NCI-H2029 treated with DMSO at 0.1 percent for 48 hours (cell line): ENCODE results near the gene NKX6-1.

Source experiments
- DNase-seq: peaks from one replicate; lab custom pipeline; 2025; lab: John Stamatoyannopoulos, UW

The NKX6-1 gene

DNA sequence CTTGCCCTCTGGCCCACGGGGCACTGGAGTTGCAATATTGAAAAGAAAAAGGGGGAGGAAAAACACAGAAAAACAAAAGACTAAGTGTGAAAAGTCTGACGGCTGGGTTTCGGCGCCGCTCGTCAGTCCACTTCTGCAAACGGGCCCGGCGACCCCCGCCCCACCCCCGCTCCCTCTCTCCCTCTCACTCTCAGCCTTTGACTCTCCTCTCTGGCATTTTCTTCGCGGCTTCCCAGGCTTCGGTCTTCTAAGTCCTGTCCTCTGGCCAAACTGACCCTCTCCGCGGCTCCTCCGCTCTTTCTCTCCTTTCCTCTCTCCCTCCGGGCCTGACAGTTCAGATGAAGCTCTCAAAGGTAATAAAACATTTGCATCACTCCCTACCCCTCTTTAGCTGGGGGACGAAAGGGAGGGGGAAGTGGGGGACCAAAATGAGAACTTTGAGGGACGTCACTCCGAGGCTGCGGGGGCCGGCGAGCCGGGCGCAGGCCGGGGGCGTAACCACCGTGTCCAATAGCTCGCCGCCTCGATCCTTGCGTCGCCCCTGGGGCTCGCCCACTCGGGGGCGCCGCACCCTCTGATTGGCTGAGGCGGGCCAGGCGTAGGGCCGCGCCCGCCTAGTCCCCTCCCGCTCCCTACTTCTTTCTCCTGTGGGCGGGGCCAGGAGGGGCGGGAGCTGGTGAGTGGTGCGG, at the start of gene NKX6-1:
NKX6-1 (minus strand) TSS at position 358 of the 689 bp plus-strand sequence. CDS start 1,064 bp downstream, outside the sequence.
- DNase-seq, result peak; percentile 6

DNA sequence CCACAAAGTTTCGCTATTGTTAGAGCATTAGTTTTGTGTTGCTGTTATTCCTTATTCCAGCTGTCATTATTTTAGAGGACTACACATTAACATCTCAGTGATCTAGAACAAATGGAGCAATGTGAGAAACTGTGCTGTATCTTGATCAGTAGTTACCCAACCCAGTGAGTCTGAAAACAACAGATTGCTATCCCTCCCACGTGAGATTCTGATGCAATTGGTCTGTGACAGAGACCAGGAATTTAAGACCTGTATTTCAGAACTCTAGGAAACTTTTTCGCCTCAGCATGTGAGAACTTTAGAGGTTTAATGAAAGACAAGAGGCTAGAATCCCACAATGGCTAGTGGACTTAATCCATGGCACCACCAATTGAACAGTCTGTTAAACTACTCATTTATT, 48.1 kb upstream of the NKX6-1 start:
- no peak for DNase-seq

DNA sequence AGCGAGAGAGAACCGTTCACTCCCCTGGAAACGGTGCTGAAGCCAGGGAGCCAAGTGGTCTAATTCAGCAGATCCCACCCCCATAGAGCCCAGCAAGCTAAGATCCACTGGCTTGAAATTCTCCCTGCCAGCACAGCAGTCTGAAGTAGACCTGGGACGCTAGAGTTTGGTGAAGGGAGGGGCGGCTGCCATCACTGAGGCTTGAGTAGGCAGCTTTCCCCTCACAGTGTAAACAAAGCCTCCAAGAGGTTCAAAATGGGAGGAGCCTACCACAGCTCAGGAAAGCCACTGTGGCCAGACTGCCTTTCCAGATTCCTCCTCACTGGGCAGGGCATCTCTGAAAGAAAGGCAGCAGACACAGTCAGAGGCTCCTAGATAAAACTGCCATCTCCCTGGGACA, 46.0 kb upstream of the NKX6-1 start:
- DNase-seq, result no peak

DNA sequence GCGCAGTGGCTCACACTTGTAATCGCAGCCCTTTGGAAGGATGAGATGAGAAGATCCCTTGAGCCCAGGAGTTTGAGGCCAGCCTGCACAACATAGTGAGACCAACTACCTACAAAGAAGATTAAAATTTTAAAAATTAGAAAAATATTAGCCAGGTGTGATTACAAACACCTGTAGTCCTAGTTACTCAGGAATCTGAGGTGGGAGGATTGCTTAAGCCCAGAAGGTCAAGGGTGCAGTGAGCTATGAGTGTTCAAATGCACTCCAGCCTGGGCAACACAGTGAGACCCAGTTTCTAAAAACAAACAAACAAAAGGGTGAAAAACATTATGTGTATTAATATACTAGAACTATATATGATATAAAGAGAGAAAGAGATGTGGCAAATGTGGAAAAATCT, 36.8 kb upstream of the NKX6-1 start:
- no peak for DNase-seq

DNA sequence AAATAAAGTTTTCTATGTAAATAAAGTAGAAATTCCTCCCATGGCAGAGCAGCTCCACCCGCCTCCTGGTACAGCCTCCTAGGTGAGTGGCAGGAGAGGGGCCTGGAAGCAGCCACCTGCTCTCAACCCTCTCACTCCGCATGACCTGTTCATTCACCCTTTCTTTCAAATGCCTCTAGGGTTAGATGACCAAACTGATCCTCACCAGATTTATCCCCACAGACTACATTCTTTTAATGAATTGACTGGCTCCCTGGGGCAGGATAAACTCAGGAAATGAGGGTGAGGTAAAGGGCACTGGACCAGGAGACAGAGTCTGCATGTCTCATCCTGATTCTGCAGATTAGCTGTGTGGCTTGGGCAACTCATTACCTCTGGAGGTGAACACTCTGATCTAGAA, 32.6 kb upstream of the NKX6-1 start:
- DNase-seq, result no peak

DNA sequence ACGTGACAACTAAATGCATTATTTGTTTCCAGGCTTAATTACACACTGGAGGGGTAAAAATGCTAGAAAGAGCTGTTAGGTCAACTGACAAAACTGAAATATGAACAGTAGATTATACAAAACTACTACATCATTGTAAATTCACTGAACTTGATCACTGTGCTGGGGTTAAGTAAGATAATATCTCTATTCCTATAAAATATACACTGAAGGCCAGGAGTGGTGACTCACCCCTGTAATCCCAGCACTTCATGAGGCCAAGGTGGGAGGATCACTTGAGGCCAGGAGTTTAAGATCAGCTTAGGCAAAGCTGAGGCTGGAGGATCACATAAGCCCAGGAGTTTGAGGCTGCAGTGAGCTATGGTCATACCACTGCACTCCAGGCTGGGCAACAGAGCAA, 31.8 kb upstream of the NKX6-1 start:
- DNase-seq, result no peak

DNA sequence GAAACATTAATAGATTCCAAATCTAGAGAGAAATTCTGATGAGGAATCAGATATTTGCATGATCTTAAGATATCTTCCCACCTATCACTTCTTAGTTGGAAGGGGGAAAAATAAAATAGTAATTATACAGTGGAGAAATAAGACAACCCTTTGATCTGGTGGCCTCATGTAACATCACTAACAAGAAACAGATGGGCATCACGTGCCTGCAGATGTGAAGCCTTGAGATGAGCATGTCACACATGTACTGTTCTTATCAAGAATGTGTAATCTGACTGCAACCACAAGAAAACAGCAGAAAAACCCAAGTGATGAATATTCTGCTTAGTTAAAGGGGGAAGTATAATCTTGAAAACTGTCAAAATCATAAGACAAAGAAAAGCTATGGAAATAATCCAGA, 31.4 kb upstream of the NKX6-1 start:
- no peak for DNase-seq

DNA sequence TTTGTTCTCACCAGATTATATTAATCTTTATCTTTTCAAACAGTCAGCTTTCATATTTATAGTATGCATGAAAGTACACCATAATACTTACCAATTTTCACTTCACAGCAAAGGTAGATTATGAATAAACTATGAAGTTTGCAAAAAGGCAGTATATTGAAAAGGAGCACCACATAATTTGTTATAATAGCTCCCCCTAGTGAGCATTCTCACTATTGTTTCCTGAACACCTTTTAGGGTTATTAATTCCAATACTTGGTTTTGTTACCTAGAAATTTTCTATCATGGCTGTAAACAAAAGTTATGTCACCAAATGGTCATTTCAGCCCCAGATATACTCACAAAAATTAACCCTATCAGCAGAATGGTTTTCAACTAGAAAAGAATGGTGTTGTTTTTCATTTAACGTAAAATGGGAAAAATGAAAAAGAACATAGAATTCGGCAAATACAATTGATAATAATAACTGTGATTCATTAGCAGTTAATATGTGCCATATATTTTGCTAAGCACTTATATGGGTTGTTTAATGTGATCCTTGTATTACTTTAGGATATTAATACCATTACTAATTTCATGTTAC, 30.2 kb upstream of the NKX6-1 start:
- DNase-seq, result peak; percentile 37

DNA sequence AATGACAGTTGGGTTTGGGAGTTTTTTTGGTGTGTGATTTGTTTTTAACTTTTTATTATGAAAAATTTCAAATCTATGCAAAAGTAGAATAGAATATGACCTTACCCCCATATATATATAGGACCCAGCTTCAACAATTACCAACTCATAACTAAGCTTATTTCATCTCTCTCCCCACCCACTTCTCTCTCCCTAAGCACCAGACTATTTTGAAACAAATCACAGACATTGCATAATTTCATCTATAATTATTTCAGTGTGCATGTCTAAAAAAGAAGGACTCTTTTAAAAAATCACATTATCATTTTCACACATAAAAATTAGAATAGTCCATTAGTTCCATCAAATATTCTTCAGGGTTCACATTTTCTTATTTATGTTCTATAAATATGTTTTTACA, 28.3 kb upstream of the NKX6-1 start:
- DNase-seq, result no peak

DNA sequence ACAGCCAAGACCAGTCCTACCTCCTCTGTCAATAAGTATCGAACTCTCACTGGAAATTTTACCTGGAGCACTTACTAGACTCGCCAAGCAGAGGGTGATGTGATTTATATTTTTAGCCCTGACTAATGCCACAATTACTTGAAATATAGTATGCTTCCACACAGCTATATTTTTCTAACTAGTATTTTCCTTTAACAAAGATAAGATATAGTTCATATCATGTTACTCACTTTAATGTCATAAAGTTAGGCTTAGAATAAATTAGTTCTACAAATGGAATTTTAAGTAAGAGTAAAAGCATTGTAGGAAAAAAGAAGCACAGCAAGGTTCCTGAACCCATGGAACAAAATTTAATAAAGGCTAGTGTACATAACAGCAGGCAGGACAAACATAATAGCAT, 16.0 kb upstream of the NKX6-1 start:
- DNase-seq, result no peak

DNA sequence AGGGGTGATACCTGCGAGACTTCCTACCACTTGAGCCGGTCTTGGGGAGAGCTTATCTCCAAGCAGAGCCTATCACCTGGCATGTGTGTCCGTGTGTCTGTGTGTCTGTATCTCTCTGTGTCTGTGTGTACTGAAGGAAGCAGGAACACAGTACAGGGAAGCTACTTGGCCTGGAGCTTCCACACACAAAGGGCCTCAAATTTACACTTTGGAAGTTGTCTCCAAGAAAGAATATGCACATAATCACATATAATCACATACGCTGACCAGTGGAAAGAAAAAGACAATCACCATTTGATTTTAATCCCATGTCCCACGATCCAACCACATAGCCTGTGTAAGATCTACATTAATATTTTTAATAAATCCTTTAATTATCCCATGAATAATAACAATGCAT, 13.2 kb upstream of the NKX6-1 start:
- no peak for DNase-seq

DNA sequence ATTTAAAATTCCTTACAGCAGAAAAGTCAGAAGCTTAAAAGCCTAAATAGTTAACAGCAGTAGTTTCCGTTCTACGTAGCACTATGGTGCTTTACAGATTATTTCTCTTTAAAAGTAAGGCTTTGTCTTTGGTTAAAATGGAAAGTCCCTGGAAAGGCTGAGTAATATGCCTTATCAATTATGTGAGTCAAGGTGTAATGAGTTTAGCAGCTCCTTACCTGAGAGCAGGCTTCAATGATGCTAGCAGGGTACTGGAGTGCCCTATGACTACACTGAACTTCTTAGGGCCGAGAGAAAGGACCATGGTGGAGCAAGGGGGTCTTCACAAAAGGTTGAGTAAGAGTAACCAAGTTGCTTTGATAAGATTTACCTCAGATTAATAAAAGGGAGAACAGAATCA, 12.6 kb upstream of the NKX6-1 start:
- DNase-seq, result no peak

DNA sequence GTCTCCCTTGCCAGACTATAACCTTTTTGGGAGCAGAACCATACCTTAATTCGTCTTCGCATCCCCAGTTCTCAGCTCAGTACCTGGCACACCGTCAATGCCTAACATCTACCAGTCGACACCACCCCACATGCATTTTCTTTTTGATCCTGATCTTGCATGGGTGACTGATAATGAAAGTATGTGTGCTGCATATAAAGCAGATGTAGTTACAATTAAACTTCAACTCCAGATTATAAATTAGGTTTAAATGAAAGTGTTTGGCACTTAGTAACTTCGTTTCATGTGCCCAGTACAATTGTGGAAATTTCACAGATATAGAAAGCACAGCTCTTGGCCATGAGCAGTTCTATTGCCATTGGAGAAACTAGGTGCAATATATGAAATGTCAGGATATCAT, 8.8 kb upstream of the NKX6-1 start:
- no peak for DNase-seq

DNA sequence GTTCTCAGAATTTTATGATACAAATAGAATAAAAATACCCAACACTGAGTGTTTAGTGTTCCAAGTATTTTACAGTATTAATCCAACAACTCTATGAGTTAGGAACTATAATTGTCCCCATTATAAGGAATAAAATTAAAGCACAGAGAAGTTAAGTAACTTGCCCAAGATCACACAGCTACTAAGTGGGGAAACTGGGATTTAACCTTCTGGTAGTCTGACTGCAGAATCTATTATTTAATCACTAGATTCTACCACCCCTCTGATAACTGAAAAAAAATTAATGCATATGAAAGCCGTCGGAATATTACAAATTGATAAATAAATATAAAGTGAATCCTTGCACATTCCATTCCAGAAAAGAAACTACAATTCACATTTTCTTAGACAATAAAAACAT, 5.7 kb upstream of the NKX6-1 start:
- DNase-seq, result no peak

DNA sequence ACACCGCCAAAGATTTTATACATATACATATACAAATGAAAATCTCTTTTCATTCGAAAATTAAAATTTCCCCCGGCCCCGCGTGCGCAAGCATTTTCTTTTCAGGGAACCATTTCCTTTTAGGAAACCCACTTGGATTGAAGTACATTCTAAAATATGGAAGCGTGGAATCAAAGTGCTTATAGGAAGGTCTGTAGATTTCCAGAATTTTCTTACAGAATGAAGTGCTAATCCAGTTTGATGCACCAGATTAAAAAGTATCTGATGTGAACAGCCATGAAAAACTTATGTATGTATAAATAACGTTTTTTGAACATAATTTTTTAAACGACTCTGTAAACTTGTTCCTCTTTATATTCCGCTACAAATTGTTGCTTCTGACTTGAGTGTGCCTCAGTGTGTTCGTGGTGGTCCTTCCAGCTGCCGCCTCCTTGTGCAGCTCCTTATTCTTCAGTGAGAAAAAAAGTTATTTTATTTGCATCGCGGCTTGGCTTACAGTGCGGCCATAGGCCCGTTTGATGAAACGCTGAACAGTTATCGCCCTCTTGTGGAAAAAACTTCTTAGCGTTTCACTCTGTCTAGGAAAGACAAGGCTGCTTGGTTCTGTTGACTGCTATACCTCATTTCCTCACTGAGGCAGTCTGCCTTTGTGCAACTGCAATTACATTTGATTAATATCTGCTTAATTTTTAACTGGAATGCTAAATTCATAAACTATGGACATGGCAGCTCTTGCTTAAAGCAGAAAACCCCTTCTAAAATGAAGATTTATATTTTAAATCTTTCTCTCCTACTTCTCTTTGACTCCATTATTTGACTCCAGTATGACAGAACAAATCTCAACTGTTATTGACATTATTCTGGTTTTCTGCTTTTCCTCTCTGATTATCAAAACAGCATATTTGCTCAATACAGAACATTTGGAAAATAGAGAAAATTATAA, 4.7 kb upstream of the NKX6-1 start:
- peak; percentile 10 for DNase-seq

DNA sequence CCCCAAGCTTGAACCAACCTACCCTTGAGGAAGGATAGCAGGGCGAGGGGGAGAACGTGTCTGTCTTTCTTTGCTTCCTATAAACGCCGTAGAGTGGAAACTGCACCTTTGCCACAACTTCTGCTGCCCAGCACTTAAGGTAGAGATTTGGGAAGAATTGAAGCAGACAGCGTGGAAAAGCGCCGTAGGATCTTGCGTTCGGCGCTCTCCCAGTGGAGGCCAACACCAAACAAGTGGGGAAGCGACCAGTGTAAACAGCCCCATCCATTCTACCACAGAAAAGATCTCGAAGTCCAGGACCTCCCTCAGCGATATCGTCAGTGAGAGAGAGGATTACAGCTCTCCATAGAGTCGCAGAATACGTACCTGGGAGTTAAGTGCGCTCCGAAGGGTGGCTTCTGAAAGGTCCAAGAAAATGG, 3.9 kb upstream of the NKX6-1 start:
- DNase-seq, result no peak

DNA sequence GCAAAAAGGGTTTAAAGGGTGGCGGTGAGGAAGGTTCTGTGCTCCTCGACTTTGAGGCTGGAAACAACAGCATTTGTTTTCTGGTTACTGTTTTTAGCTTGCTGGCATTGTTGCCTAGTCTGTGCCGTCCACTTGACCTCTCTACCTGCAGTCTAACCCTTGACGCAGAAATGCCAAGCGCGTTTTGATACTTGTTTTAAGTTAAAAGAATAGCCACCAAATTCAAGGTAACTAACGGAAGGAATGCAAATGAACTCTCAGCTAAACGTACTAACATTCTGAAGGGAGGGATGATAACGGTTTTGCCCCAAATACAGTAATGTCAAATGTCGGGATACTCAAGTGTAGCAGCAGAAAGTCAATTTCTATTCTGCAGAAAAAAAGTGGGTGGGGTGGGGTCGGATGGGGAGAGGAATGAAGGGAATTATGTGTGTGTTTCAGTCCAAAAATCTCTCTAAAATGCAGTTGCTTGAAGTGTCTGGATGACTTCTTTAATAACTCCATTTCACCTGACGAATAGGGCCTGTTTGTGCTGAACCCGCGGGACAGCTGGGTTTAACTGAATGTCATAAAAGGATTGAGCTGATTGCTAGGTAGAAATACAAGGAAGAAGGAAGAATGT, 3.4 kb upstream of the NKX6-1 start:
- no peak for DNase-seq

DNA sequence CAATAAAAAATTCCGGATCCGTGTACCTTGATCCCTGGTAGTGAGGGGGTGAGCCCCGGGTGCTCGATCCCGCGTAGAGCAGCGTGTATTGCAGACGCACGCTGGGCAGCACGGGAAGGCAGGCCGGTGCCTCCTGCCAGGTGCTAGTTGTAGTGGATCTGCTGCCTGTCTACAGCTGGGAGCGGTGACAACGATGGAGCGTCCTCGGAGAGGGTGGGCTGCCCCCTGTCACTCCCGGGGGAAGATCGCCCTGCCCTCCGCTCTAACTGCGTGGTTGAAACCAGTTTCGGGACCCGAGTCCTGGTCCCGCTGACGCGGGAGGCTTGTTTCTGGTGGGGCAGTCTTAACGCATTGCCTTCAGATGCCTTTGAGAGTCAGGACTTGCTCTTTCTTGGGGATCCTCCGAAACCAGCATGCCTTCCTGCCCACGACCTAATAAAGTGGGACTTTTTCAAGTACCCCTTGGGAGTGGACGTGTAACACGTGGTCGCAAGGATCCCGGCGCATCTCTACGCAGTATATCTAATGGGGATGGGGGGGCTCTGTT, 2.7 kb upstream of the NKX6-1 start:
- DNase-seq, result no peak

DNA sequence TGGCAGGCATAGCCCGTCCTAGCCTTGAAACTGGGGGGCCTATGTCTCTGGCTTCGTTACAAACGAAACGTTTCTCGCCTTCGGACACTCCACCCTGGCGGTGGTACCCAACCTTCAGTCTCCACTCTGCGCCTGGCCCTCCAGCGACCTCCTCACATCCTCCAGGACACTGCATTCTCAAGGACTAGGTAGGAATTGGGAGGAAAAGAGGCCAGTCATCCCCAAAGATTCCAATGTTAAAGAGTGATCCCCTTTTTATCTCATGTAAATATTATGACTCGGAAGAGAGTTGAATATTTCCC, 2.1 kb upstream of the NKX6-1 start:
- DNase-seq, result no peak

DNA sequence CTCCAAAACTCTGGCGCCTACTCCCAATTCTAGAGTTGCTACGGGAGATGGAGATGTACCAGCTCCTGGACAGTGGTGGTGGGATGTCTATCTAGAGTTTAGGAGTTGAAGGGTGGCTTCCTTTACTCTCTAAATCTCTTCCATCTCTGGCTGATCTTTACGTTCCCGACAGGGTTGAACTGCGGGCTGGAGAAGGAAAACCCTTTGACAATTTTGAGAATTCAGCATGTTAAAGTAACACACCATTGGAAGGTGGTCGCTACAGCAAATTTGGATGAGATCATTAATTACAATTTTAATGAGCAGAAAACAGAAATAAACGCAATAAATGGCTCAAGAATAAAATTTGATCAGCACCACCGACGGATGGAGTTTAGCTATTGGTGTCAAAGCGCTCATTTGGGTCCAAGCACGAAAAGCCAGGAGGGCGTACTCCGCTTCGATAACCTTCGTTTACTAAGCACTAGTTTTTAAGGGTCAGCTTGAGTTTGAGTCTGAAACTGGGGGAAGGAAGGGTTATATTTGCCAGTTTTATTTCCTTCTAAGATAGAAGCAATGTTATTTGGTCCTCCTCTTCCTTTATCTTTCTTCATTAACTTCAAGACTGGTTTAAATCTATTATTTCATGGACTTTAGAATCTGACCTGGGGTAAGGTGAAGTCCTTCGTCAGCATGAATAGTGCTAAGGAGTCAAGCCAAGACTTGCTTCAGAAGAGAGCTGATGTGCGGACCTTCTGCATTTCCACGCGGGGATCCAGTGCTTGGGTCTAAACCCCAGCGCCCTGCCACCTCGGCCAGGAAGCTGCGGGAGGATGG, 1.5 kb upstream of the NKX6-1 start:
- DNase-seq, result no peak

DNA sequence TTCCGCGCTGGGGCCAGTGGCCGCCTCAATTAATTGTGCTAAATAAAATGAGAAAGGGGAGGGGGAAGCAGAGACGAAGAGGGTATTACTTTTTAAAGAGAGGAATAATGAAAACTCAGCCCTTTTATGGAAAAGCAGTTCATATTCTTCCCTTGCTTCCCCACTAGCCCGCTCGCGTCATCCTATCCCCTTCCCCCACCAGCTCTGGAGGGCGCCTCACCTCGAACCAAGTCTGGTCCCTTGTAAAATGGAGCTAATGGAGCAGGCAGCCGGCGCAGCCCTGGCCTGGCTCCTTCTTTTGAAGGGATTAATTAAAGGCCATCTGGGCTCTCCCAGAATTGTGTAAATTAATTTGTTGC, 511 bp upstream of the NKX6-1 start:
- DNase-seq, result no peak
